Activated effector memory CD4-positive, alpha-beta T cell treated with anti-CD3 and anti-CD28 coated beads, Interleukin-2, amount 50 U/mL, for 16 hours (primary cell): Measurements from ENCODE around the gene ARMC9.

ENCODE experiments used
- DNase-seq: peaks from one replicate; pipeline ENCODE4 v3.0.0-alpha.2; 2020

Gene ARMC9

GRCh38 chr2:231318436-231318835, 120.0 kb downstream of the ARMC9 start:
- no peak for DNase-seq

DNA sequence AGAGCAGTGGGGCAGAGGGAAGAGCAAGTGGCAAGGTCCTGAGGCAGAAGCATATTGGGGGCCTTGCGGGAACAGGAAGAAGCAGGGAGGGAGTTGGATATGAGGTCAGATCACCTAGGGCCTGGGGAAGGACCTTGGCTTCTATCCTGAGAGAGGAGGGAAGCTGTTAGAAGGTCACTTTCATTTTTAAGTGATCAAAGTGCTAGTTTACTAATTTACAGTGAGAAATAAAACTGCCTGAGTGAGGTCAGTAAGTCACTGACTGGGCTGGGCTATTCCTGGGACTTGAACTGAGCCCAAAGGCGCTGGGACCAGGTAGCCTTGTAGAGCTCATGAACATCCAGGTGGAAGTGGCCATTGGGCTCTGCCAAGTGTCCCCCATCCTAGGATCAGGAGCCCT, 120.5 kb downstream of the ARMC9 start:
- DNase-seq, result no peak

- DNase-seq, result no peak
These were observed 121.4 kb downstream of the ARMC9 start for GRCh38 chr2:231319867-231320266.

GRCh38 chr2:231321021-231321420, 122.6 kb downstream of the ARMC9 start:
- DNase-seq, result no peak

DNA sequence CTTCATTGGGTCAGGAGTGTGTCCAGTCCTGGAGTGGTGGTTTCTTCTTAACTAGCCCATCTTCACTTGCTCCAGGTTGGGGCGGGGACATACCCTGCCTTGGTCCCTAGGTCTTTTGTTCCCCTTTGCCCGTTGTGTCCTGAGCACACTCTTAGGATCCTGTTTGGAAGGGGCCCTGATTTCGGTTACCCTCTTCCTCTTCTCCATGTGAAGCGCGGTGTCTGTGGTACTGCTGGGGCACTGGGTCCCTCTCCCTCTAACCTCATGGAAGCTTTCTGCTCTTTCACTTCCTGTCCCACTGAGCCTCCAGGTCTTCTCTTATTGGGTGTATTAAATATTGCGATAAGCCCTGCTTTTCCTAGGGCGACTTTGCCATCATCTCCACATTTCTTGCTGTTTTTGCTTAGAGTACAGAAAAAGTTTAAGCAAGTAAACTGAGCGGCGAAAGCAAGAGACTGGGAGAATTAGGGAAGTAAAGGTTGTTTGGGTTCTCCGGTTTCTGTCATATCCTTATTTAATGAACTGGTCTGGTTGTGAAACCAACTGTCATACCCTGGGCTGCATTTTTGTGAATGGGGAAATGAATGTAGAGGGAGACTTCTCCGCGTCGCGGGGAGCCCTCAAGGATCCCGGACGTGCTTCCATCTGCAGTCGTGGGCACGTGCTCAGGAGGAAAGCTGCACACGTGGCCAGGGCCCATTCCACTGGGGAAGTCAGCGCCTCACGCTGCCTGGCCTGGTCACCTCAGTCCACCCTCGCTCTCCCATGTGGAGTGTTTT, 123.3 kb downstream of the ARMC9 start:
- no peak for DNase-seq

DNA sequence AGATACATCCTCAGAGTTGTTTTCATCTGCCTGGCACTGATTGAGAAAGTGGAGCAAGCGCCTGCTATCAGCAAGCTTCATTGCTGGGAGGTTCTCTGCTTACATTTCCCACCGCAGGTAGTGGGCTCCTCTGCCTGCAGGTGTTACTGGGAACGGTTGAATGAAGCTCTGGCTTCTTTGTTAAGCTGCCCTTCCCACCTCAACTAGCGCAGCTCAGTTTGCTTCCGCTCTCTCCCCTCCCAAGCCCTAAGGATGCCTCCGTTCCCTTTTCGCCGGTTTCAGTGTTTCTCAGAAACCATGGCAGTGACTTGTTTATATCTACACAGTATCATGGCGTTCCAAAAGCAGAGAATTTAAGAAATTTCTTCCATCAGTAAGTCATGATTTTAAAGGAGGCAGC, 124.9 kb downstream of the ARMC9 start:
- DNase-seq, result no peak

DNA sequence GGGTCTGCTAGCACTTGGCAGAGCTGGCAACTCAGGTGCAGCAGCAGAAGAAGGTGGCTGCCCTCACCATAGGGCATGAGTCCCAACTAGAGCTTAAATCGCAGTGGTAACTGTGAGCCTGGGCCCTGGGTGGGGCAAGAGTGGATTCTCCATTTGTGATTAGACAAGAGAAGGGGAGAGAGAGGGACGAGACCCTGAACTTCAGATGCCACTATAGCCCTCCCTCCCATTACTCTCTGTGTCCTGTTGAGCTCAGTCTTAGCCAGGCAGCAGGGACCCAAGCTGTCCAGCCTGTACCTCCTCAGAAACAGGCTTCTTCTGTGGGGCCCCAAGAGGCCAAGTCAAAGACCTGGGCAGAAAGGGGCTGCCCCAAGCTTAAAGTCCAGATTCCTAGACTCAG, 127.4 kb downstream of the ARMC9 start:
- DNase-seq, result no peak

- no peak for DNase-seq
These were observed 128.0 kb downstream of the ARMC9 start for GRCh38 chr2:231326404-231326803.

GRCh38 chr2:231330311-231330710, 131.9 kb downstream of the ARMC9 start:
- DNase-seq, result no peak

- DNase-seq, result no peak
These were observed 133.1 kb downstream of the ARMC9 start for GRCh38 chr2:231331533-231331932.

- DNase-seq, result no peak
These were observed 134.0 kb downstream of the ARMC9 start for GRCh38 chr2:231332388-231332787.

DNA sequence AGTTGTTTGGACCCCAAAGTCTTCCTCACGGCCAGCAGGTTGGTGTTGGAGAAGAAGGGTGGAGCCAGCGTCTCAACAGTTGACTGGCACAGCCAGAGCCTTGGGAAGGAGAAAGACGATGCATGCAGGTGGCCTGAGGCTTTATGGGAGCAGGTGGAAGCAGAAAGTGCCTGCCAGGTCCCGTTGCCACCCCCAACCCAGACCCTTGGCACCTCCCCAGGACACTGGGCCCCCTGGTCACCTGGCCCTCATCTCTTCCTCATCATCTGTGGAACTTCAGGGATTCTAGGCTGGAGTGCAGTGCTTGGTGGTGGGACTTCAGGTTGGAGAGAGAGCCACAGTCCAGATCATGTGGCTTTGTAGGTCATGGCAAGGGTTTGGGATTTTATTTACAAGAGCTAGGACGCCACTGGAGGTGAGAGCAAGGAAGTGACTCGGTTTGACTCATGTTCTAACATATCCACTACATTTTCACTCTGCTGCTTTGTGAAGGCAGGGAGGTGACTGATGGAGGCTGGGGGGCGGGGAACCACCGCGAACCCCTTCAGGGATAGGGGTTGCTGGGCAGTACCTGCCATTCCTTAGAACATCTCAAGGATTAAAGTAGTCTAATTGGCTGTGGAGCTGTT, 134.6 kb downstream of the ARMC9 start:
- DNase-seq, result no peak

- no peak for DNase-seq
These were observed 135.9 kb downstream of the ARMC9 start for GRCh38 chr2:231334179-231334930.

DNA sequence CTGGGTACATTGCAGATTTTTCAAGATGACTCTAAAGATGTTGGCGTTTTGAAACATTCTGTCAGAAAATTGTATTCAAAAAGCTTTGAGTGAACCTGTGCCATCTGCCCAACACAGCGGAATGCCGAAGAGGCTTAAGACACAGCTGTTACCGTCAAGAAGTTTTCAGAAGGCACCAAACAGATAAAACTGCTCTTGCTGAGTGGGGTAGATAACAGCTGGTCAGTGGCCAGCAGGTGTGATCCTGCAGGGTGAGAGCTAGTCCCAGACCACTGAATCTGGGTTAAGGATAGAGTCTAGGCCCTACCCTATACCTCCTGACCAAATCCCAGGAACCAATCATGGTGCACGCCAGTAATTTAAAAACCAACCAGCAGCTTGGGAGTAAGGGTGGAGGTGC, 136.6 kb downstream of the ARMC9 start:
- DNase-seq, result no peak

DNA sequence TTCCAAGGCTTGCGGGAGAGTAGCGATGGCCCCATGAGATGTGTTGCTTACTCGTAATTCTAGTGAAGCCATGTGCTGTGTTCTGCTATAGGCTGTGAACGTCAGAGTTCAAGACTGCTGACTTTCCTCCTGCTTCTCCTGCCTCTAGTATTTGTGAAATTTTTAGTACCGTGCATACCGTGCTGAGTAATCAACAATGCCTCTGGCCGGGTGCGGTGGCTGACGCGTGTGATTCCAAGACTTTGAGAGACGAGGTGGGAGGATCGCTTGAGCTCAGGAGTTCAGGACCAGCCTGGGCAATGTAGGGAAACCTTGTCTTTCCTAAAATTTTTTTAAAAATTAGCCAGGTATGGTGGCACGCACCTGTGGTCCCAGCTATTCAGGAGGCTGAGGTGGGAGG, 137.2 kb downstream of the ARMC9 start:
- no peak for DNase-seq

- no peak for DNase-seq
These were observed 137.8 kb downstream of the ARMC9 start for GRCh38 chr2:231336236-231336635.

DNA sequence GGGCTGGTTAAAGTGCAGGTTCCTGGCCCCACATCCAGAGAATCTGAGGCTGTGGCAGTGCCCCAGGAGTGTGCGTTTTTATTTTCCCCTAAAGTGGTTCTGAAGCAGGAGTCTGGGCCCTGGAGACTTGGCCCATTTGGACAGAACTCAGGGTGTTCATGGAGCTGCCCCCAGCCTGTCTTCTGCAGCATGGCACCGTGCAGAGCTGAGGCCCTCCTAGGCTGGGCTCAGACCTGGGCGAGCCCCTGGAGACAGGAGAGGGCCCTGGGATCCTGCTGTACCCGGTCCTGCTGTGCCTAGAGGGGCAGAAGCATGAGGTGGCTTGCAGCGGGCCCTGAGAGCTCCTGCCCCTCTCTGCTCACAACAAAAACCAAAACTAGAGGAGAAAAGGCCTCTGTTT, 138.3 kb downstream of the ARMC9 start:
- DNase-seq, result no peak

- DNase-seq, result no peak
These were observed 139.7 kb downstream of the ARMC9 start for GRCh38 chr2:231337807-231338759.

- DNase-seq, result no peak
These were observed 140.9 kb downstream of the ARMC9 start for GRCh38 chr2:231339316-231339715.

- DNase-seq, result peak; percentile 14
These were observed 142.7 kb downstream of the ARMC9 start for GRCh38 chr2:231341100-231341499.

- DNase-seq, result peak; percentile 41
These were observed 143.8 kb downstream of the ARMC9 start for GRCh38 chr2:231342061-231342711.

GRCh38 chr2:231343006-231343710, 144.7 kb downstream of the ARMC9 start:
- peak; percentile 16 for DNase-seq
